Lower leg skin (tissue), 3 donors: Measurements from ENCODE around the gene KLK13.

Experiments
- CTCF ChIP-seq, 3 donors: fragments of 450-650 bp; IDR thresholded peaks; one replicate each; pipeline ENCODE4 v1.5.1; 2016; ENCODE audit warnings: antibody characterized with exemption in 3 of 3, mild to moderate bottlenecking in 3 of 3, moderate library complexity in 2 of 3
- POLR2A ChIP-seq, 2 donors: fragments of 450-650 bp; IDR thresholded peaks; one replicate each; pipeline ENCODE4 v1.6.1; 2016 to 2017; ENCODE audit warnings: antibody characterized with exemption in 2 of 2, mild to moderate bottlenecking in 1 of 2, moderate library complexity in 1 of 2

DNA sequence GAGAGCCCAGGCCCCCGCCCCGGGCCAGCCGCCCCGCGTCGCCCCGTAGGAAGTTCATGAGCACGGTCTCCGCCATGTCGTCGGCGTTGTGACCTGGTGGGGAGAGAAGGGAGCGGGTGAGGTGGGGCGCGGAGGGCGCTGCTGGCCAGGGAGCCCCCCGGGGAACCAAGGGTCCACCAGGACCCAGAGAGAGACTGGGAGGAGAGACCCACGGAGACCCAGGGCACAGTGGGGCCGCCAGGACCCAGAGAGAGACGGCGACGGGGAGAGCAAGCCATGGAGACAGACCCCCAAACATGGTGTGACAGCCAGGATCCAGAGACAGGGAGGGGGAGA, 34.1 kb upstream of the KLK13 start:
- TF ChIP-seq CTCF (IDR thresholded peaks at IDR 0.05) (no peak), POLR2A (IDR thresholded peaks at IDR 0.05) (no peak)
